Cardiac atrium fibroblast (primary cell): ENCODE measurements around the gene DYSF. TPM values are rescaled to one million over a fixed set of nuclear protein-coding genes. Genes with fewer than 3 reads are reported as not detected.

Experiments
- total RNA-seq: library from RNA; depleted of rRNA; stranded (reverse); fragments of >200 nt; gene quantifications from 2 replicates; pipeline ENCODE4 v1.2.3, GENCODE V29; 2015

Gene DYSF
- total RNA-seq = 6.3 and 12.2 TPM in 2 replicates

DNA sequence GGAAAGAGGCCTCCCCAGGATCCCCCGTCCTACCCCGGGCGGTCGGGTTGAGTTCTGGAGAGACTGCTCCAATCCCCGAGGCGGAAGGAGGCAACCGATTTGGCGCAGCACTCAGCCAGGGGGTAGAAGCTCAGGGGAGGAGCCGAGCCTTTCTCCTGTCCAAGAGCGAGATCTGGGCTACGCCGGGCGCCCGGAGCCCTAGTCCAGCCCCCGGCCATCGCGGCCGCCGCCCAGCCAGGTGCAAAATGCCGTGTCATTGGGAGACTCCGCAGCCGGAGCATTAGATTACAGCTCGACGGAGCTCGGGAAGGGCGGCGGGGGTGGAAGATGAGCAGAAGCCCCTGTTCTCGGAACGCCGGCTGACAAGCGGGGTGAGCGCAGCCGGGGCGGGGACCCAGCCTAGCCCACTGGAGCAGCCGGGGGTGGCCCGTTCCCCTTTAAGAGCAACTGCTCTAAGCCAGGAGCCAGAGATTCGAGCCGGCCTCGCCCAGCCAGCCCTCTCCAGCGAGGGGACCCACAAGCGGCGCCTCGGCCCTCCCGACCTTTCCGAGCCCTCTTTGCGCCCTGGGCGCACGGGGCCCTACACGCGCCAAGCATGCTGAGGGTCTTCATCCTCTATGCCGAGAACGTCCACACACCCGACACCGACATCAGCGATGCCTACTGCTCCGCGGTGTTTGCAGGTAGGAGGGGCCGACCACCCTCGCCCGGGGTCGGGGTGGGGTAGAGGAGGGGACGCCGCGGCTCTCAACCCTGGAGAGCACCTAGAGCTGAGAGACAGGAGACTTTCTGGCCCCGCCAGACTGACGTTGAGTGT lies at the start of gene DYSF:
DYSF (plus strand) TSS at position 158 of the 817 bp plus-strand sequence.

Other genes with a start within 250 kb of the DYSF start
- gene PAIP2B, start 226.5 kb upstream of the DYSF start, total RNA-seq = 0.18 and 0.81 TPM in 2 replicates
- 38.7 and 45.7 TPM in 2 replicates for gene ZNF638, start 121.8 kb upstream of the DYSF start, total RNA-seq